Endothelial cell of umbilical vein (primary cell): Measurements from ENCODE around the gene CCS. TPM values are rescaled to one million over a fixed set of nuclear protein-coding genes. Genes with fewer than 3 reads are reported as not detected.

ENCODE experiments used
- BruUV-seq: library from RNA; stranded (reverse); fragments of 400-500 nt; replicated peaks from 2 replicates; lab custom pipeline; 2021; lab: Mats Ljungman, UMichigan
- CTCF ChIA-PET: fragments of 300-600, 350-600 bp; sonication (Branson Sonifier 250); formaldehyde crosslinking; loops from one replicate; lab custom pipeline; 2021; ENCODE audit warnings: antibody characterized with exemption, inconsistent platforms; lab: Charles Lee
- POLR2A ChIA-PET: fragments of 300-600, 350-600 bp; sonication (Branson Sonifier 250); formaldehyde crosslinking; loops from one replicate; lab custom pipeline; 2021; ENCODE audit warnings: antibody characterized with exemption, inconsistent platforms; lab: Charles Lee
- DNase-seq: peaks from one replicate; pipeline ENCODE4 v3.0.0-alpha.2; 2011; ENCODE audit warnings: low read depth, low spot score
- FAIRE-seq: peaks from 2 replicates; lab custom pipeline; 2011; peaks lifted over from hg19 to GRCh38; lab: Jason Lieb, UNC
- H2AFZ ChIP-seq: 2 replicates; pipeline ENCODE4 v1.6.0; 2012; ENCODE audit warnings: low read depth, low read length, control low read depth, inconsistent platforms
- H3K27ac ChIP-seq: 2 replicates; pipeline ENCODE4 v1.5.1; 2011; ENCODE audit warnings: low read depth, mild to moderate bottlenecking, control low read depth, low read length, moderate library complexity; ENCODE audit not compliant: insufficient read depth
- H3K27me3 ChIP-seq, 2 experiments: 2 replicates each; pipeline versions ENCODE4 v1.6.0 to v1.6.1; 2011; ENCODE audit warnings: low read length in 2 of 2, mixed read lengths in 1 of 2; ENCODE audit not compliant: control insufficient read depth in 2 of 2, insufficient read depth in 2 of 2
- H3K36me3 ChIP-seq, 2 experiments: 2 replicates in 1 of 2; 3 replicates in 1 of 2; pipeline ENCODE4 v1.5.1; 2011; ENCODE audit warnings: low read length in 2 of 2, mild to moderate bottlenecking in 1 of 2, moderate library complexity in 1 of 2; ENCODE audit not compliant: control insufficient read depth in 2 of 2, insufficient read depth in 2 of 2; ENCODE audit errors: extremely low read depth in 1 of 2
- H3K4me1 ChIP-seq: 3 replicates; pipeline ENCODE4 v1.5.1; 2011; ENCODE audit warnings: mild to moderate bottlenecking, low read length; ENCODE audit not compliant: control insufficient read depth, insufficient read depth; ENCODE audit errors: extremely low read depth
- H3K4me2 ChIP-seq: 2 replicates; pipeline ENCODE4 v1.6.1; 2011; ENCODE audit warnings: low read length, control low read depth, mixed read lengths; ENCODE audit not compliant: insufficient read depth
- H3K4me3 ChIP-seq, 3 experiments: fragments of 200-600 bp in 1 of 3; sonication (generic), shearing (Covaris generic) in 1 of 3; replicated peaks in 1 of 3; 2 replicates each; pipeline ENCODE4 v1.5.1; 2011 to 2016; ENCODE audit warnings: control low read depth in 3 of 3, low read length in 3 of 3, mild to moderate bottlenecking in 2 of 3, inconsistent platforms in 1 of 3, low read depth in 1 of 3, moderate library complexity in 1 of 3; ENCODE audit not compliant: insufficient read depth in 1 of 3
- H3K79me2 ChIP-seq: 2 replicates; pipeline ENCODE4 v1.6.0; 2012; ENCODE audit warnings: low read length, inconsistent platforms; ENCODE audit not compliant: control insufficient read depth, insufficient read depth
- H3K9ac ChIP-seq: replicated peaks from 2 replicates; pipeline ENCODE3; 2011; ENCODE audit warnings: low read length, control low read depth; ENCODE audit not compliant: insufficient read depth; ENCODE audit errors: extremely low read depth
- H3K9me1 ChIP-seq: replicated peaks from 3 replicates; pipeline ENCODE4 v1.6.0; 2011; ENCODE audit warnings: mild to moderate bottlenecking, low read length; ENCODE audit not compliant: control insufficient read depth, insufficient read depth; ENCODE audit errors: extremely low read depth
- H3K9me3 ChIP-seq: replicated peaks from 2 replicates; pipeline ENCODE4 v1.5.1; 2012; ENCODE audit warnings: low read length, inconsistent platforms; ENCODE audit not compliant: control insufficient read depth, insufficient read depth
- H4K20me1 ChIP-seq: replicated peaks from 2 replicates; pipeline ENCODE3; 2011; ENCODE audit warnings: mild to moderate bottlenecking, low read length; ENCODE audit not compliant: control insufficient read depth, insufficient read depth; ENCODE audit errors: extremely low read depth
- EZH2 ChIP-seq: IDR thresholded peaks from 2 replicates; pipeline ENCODE4 v1.6.1; 2012; ENCODE audit warnings: borderline replicate concordance, low read depth, mild to moderate bottlenecking, moderate library complexity, low read length, inconsistent platforms; ENCODE audit not compliant: severe bottlenecking
- GATA2 ChIP-seq: IDR thresholded peaks from 2 replicates; pipeline ENCODE4 v1.7.0; 2011; ENCODE audit warnings: low read depth, mild to moderate bottlenecking, moderate library complexity, mixed read lengths, low read length; ENCODE audit not compliant: insufficient read length, insufficient read depth
- JUN ChIP-seq: IDR thresholded peaks from 2 replicates; pipeline ENCODE4 v1.6.1; 2011; ENCODE audit warnings: borderline replicate concordance, low read depth; ENCODE audit not compliant: insufficient read length, insufficient read depth
- MYC ChIP-seq: IDR thresholded peaks from one replicate; pipeline ENCODE4 v1.6.1; 2011; ENCODE audit warnings: mild to moderate bottlenecking, low read depth, low read length
- POLR2A ChIP-seq: IDR thresholded peaks from 2 replicates; pipeline ENCODE4 v1.6.1; 2012; ENCODE audit warnings: low read depth, mild to moderate bottlenecking, control low read depth, low read length
- POLR2AphosphoS5 ChIP-seq: IDR thresholded peaks from 2 replicates; pipeline ENCODE4 v1.6.1; 2012; ENCODE audit warnings: low read depth, mild to moderate bottlenecking, control low read depth, low read length, moderate library complexity; ENCODE audit not compliant: insufficient read depth
- dilution Hi-C: fragments of 300-500 bp; cut with MboI; formaldehyde crosslinking; loops from one replicate; pipeline ENCODE4 v1.15.0; 2019; ENCODE audit warnings: low sequenced_read_pairs; ENCODE audit not compliant: extremely low pct_ligation_motif_present
- intact Hi-C: fragments of 100-400 bp; cut with micrococcal nuclease; formaldehyde crosslinking; loops from one replicate; pipeline ENCODE4 v1.10.0; 2022
- polyA plus RNA-seq, 4 experiments: library from polyadenylated mRNA; depleted of rRNA in 3 of 4; stranded (reverse) in 3 of 4; unstranded in 1 of 4; fragments of >200 nt; gene quantifications; 2 replicates each; pipeline versions ENCODE4 v1.2.1 to v1.2.3, GENCODE V29; 2011 to 2012; ENCODE audit warnings: missing spikeins in 1 of 4
- total RNA-seq: library from RNA; stranded (reverse); gene quantifications from 2 replicates; pipeline ENCODE4 v1.2.3, GENCODE V29; 2021
- TF ChIP-seq, protein P1 (sequence below), 2 donors: IDR thresholded peaks; 1 replicate in 1 of 2; 2 replicates in 1 of 2; pipeline ENCODE4 v1.5.1; 2011; ENCODE audit warnings: low read length in 2 of 2, mild to moderate bottlenecking in 2 of 2, moderate library complexity in 2 of 2, control low read depth in 1 of 2, inconsistent platforms in 1 of 2, low read depth in 1 of 2; ENCODE audit not compliant: insufficient read depth in 1 of 2; ENCODE audit errors: extremely low read depth in 1 of 2

Gene CCS
- total and polyA plus RNA-seq, 2 donors (not counting 3 experiments of a cell fraction or from before 2014, with no cell fraction given): 38.7 to 39.0 TPM

DNA sequence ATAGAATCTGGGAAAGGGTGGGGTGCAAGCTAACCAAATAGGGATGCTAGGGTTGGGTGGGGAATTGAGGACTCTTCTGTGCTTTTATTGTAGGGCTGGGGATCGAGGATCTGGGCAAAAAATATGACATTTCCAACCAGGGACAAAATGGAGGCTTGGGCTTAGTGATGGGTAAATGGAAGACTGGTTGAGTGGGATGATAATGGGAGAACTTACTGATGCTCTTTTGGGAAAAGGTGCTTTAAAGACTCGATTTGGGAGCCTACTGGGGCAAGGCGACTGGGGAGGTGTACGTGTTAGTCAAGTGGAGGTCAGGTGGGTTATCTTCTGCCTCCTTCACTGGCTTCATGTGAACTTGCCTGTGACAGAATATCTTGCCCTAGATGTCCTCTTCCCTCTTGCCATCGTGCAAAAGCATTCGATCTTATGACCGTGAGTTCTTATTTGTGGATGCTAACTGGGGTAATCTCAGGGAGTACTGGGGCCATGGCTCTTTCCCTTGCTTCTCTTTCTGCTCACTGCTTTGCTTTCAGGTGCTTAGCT is 35.1 kb downstream of the CCS start:
- no peak for DNase-seq
- intact Hi-C loops (no loop called here), dilution Hi-C loops (no loop called here)
- peaks cover 49 to 53% of the 10 kb centered on the region in 2 experiments for H3K36me3 ChIP-seq
- H3K4me1 ChIP-seq: no peaks in the 10 kb centered on the region
- H2AFZ ChIP-seq: no peak overlapping the region
- CTCF ChIA-PET: interaction anchor here (1.3 kb wide), 2 partner anchors 10 to 51 kb away, joined by 3 read pairs; partner anchors contain the start of gene RBM4
- H3K27ac ChIP-seq: no peak overlapping the region
- H4K20me1 ChIP-seq: peaks cover 11% of the 10 kb centered on the region
- no TSS peak for BruUV-seq
- no peak overlapping the region for H3K4me3 ChIP-seq
- no peaks in the 10 kb centered on the region for H3K9me1 ChIP-seq
- TF ChIP-seq JUN (no peak), MYC (no peak), GATA2 (no peak), POLR2A (no peak), EZH2 (no peak)
- TF ChIP-seq, protein P1, sequence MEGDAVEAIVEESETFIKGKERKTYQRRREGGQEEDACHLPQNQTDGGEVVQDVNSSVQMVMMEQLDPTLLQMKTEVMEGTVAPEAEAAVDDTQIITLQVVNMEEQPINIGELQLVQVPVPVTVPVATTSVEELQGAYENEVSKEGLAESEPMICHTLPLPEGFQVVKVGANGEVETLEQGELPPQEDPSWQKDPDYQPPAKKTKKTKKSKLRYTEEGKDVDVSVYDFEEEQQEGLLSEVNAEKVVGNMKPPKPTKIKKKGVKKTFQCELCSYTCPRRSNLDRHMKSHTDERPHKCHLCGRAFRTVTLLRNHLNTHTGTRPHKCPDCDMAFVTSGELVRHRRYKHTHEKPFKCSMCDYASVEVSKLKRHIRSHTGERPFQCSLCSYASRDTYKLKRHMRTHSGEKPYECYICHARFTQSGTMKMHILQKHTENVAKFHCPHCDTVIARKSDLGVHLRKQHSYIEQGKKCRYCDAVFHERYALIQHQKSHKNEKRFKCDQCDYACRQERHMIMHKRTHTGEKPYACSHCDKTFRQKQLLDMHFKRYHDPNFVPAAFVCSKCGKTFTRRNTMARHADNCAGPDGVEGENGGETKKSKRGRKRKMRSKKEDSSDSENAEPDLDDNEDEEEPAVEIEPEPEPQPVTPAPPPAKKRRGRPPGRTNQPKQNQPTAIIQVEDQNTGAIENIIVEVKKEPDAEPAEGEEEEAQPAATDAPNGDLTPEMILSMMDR (IDR thresholded peaks at IDR 0.05; ENCODE audit: extremely low read depth in 1 of 2, insufficient read depth in 1 of 2, low read depth in 1 of 2, low read length in 2 of 2): no peak
- peaks cover 99% of the 10 kb centered on the region for H3K79me2 ChIP-seq
- no peak overlapping the region for H3K9ac ChIP-seq
- no peaks in the 10 kb centered on the region for H3K27me3 ChIP-seq
- FAIRE-seq: no peak
- POLR2A ChIA-PET: no interaction called here
- no peak overlapping the region for H3K4me2 ChIP-seq
- no peaks in the 10 kb centered on the region for H3K9me3 ChIP-seq

DNA sequence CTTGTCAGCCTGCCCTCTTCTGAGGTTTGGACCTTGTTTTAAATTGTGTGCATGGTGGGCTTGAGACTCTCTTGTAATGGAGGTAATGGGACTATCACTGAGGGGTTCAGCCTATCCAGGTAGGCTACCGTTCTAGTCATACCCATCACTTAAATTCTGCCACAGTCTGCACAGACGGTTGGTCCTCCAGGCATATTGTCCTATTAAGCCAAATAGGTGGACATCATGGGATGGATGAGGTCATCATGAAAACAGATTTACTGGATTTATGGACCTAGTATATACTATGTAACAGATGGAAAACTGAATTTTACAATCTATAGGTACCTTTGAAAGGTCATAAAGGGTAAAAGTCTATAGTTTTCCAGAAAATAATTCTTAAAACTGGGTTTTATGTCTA is 36.4 kb downstream of the CCS start:
- intact Hi-C loops: no loop called here
- POLR2A ChIA-PET: no interaction called here
- dilution Hi-C loops: no loop called here
- DNase-seq (no peak), FAIRE-seq (no peak)
- no peaks in the 10 kb centered on the region for H3K27me3 ChIP-seq
- CTCF ChIA-PET: no interaction called here
- peaks cover 11% of the 10 kb centered on the region for H4K20me1 ChIP-seq
- no peaks in the 10 kb centered on the region for H3K4me1 ChIP-seq
- TF ChIP-seq POLR2AphosphoS5: no peak
- TF ChIP-seq MYC: no peak
- TF ChIP-seq POLR2A: no peak
- TF ChIP-seq, protein P1 (IDR thresholded peaks at IDR 0.05; ENCODE audit: extremely low read depth in 1 of 2, insufficient read depth in 1 of 2, low read depth in 1 of 2, low read length in 2 of 2): no peak
- BruUV-seq: no TSS peak
- no peak overlapping the region for H3K4me2 ChIP-seq
- H3K27ac ChIP-seq: no peak overlapping the region
- H3K9me3 ChIP-seq: no peaks in the 10 kb centered on the region
- peaks cover 44 to 49% of the 10 kb centered on the region in 2 experiments for H3K36me3 ChIP-seq
- H3K9me1 ChIP-seq: no peaks in the 10 kb centered on the region
- H2AFZ ChIP-seq: no peak overlapping the region
- H3K79me2 ChIP-seq: peaks cover 98% of the 10 kb centered on the region
- H3K4me3 ChIP-seq: no peak overlapping the region
- H3K9ac ChIP-seq: no peak overlapping the region
